Stimulated activated CD8-positive, alpha-beta memory T cell treated with anti-CD3 and anti-CD28 coated beads, Interleukin-2, amount 100 ng/mL, for 48 hours (primary cell): ENCODE data around the gene NCAM2.
"Not testable (repeated sequence)": the region's sequence is repeated elsewhere in the genome, so short reads cannot be mapped to it uniquely, and the experiment has no call there.

Experiments
- DNase-seq, 2 donors: peaks; one replicate each; pipeline ENCODE4 v3.0.0-alpha.2; 2020; ENCODE audit warnings: low read depth in 2 of 2

The NCAM2 gene

DNA sequence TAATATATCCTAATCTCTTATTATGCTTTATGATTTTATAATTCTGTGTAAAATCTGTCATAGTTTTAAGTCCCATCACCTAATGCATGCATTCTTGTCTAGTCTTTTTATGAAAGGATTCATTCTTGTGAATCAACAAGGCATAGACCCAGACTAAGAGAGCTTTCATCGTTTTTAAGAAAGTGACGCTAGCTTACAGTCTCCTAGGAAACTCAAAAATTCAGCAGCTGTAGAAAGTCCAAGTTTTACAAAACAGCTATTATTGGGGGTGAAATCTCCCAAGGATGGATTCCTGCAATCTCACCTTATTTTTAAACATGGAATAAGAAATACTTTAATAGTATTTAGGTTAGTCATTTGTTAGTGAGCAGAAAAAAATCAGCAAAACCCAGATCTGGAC is 104.7 kb downstream of the NCAM2 start:
- DNase-seq: no peak

DNA sequence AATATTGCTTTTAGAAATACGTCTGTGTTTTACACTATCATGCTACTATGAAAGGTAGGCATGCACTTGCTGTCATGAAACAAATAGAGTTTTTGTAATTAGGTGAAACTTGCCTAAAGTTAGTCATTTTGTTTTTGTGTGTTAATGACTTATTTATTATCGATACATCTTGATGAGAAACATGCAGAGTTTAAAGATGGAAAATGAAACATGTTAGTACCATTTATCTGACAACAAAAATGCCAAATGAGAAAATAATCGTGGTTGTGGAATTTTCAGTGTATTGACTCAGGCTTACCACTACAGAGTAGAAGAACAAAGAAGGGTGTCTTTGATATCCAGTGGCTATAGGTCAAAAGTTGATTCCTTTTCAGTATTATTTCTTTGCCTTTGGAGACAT is 105.5 kb downstream of the NCAM2 start:
- no peak for DNase-seq

DNA sequence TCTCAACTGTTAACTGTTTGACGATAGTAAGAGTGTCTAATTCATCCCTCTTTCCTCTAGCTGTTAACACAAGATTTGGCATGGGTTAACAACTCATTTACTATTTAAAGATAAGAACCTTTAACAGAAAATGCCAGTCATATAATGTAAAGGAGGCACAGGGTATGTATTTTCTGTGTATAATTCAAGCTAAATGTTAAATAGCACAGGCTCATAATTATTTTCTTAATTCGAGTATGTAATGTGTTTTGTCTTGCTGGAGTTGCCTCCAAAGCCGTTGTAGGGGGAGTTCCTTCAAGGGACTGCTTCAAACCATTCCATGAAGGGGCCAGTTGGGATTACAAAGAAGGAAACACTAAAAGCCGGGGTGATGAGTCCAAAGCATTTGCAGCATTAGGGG is 111.5 kb downstream of the NCAM2 start:
- DNase-seq: no peak

DNA sequence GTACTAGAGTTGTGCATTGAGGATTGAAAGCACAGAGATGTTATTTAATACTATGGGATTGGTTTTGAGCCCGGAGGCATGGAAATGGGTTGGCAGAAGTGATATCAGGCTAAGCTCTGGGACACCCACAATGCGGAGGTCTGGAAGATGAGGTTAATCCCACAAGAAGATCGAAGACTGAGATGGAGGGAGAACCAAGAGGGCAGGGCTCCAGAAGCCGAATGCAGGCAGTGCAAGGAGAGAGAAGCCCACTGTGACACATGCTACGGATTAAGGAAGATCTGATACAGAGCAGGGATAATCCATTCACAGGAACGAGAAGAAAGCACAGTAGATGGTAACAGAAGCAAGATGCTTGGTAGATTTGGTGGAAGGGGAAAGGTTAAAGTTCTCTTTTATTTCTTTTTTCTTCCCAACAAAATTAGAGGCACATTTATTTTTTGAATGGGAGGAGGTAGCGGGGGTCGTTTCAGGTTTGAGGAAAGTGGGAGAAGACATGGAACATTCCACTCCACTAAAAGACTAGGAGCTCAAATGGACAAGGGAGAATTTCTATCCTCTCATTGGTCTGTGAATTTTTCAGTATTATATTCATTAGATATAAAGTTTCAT is 113.2 kb downstream of the NCAM2 start:
- DNase-seq: no peak

DNA sequence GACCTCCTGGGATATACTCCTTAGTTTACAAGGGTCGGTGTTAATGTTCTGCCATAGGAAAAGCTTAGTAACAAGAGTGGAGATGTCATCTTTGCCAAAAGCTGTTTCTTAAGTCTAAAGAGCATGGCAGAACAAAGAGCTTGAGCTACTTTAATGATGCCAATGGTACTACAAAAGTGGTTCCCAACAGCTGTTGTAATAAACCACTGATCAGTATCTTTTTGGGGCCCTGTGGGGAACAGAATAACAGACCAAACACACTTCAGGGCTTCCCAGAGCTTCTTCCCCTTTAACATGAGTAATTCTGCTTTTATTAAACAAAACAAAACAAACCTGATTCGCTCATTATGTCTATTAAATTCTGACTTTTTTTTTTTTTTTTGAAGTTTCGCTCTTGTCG is 116.3 kb downstream of the NCAM2 start:
- no peak for DNase-seq

DNA sequence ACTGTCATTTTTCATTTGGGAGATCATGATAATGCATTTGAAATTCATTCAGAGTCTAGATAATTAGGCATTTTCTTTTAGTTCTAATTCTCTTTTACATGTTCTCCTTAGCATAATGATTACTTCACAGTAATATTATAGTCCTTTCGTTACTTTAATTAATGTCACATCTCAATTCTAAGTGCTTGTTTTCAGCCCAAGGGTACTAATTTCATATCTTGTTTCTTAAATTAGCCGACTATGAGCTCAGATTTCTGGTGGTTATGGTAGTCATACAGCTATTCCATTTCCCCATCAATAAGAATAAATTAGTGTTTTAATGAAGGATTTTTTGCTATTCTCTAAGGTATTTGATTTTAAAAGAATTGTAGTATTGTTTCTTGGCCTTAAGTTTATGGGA is 120.9 kb downstream of the NCAM2 start:
- no peak for DNase-seq

DNA sequence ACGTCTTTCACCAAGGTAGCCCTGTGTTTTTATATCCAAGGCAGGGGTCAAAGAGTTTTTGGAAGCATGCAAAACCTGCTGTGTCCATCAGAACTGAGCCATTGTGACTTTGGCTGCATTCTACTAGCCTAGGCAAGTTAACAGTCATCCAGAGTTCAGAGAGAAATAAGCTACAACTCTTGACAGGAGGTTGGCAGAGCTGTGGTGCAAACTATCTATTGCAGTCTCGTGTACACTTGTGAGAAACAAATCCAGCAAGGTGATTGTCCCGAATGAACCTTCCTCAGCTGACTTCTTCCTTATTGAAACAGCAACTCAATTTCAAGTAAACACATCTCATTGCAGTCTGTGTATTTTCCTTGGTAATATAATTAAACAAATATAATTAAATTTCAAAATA is 124.5 kb downstream of the NCAM2 start:
- DNase-seq: no peak

DNA sequence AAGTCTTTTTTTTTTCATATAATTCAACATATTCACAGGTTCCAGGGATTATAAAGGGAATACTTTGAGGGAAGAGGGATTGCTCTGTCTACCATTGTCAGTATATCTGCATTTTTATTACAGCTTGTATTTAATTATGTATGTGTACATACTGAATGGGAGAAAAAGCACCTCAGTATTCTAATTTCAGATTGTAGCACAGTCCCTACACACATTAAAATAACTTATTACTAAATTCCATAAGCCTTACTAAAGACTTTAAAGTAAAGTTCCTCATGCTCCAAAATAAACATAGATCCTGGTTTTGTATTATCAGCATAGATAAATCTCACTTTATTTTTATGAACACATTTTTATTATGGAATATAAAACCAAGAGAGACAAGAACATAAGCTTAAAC is 134.2 kb downstream of the NCAM2 start:
- DNase-seq: no peak

DNA sequence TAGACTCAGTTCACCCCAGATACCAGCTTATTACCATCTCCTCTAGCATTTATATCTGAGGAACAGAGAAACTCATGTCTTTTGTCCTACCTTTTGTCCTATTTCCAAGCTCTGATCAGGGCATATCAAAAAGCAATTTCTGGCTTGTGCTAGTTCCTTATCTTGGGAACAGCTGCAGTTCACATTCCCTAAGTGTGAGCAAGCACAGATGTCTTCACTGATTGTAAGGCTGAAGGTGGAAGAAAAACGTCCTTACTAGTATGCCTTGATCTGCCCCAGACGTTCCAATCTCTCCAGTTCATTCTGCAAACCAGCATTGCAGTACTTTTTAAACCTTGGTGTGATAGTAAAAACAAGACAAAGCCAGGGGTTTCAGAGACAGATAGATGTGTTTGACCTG is 139.8 kb downstream of the NCAM2 start:
- no peak for DNase-seq

DNA sequence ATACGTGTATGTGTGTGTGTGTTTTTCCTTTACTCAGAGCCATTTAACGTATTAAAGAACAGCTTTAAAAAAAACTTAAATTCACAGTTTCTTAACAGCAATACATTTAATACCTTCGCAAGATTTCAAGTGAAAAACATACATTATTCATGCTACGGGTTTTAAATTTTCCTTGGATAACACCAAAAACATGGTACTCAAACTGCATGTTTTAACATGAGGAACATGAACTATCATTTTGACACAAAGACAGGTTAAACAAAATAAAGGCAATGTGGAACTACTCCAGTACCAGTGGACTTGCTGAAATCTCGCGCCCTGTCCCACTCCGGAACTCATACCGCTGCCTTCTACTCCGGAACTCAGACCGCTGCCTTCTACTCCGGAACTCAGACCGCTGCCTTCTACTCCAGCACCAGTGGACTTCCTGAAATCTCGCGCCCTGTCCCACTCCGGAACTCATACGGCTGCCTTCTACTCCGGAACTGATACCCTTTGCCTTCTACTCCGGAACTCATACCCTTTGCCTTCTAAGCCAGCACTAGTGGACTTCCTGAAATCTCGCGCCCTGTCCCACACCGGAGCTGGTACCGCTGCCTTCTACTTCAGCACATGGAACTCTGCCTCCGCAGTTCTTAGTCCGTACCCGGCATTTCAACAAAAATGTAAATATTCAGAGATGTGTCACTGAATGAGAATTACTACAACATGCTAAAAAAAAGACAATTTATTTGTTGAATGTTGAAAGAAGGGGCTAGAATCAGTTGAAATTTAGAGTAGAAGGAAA is 148.6 kb downstream of the NCAM2 start:
- DNase-seq: no peak

DNA sequence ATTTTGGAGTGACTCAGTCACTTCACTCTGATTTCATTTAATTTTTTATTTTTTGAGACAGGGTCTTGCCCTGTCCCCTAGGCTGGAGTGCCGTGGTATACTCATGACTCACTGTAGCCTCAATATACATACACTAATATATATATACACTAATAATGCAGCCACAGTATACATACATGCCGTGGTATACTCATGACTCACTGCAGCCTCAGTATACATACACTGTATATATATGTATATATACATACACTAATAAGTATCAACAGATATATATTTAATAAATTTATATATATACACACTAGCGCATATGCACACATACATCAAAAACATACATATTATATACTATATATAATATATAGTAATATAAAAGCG is 149.2 kb downstream of the NCAM2 start:
- DNase-seq: no peak

DNA sequence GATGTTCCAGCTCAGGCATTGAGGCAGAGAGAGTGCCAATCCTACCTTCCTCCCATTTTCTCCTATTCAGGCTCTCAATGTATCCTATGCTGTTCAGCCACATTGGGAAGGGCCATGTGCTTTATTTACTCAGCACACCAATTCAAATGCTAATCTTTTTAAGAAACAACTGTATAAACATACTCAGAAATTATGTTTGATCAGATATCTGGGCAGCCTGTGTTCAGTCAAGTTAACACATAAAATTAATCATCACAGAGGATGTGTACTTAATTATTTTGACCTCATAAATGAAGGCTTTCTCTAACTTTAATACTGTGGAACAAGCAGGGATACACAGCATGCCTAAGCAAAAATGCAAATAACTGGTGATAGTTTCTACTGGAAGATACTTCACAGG is 149.8 kb downstream of the NCAM2 start:
- no peak for DNase-seq

DNA sequence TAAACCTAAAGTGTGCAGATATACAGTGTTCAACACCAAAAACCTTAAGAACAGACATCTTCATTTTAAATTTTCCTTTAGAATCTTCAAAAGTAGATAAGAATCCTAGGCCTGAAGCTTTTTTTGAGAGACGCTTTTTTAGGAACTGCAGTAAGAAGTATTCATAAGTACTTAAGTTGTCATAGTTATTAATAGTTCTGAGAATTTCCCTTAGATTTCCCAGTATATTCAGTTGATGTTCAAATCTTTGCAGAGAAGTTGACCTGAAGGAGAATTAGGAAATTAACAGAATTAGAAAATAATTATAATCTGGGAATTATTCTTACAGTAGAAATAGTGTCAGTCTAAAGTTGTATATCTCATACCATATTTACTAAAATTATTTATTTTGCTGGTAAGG is 150.3 kb downstream of the NCAM2 start:
- no peak for DNase-seq

DNA sequence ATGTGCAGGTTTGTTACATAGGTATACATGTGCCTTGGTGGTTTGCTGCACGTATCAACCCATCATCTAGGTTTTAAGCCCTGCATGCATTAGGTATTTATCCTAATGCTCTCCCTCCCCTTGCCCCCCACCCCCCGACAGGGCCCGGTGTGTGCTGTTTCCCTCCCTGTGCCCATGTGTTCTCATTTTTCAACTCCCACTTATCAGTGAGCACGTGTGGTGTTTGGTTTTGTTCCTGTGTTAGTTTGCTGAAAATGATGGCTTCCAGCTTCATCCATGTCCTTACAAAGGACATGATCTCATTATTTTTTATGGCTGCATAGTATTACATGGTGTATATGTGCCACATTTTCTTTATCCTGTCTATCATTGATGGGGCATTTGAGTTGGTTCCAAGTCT is 151.2 kb downstream of the NCAM2 start:
- not testable (repeated sequence) for DNase-seq

DNA sequence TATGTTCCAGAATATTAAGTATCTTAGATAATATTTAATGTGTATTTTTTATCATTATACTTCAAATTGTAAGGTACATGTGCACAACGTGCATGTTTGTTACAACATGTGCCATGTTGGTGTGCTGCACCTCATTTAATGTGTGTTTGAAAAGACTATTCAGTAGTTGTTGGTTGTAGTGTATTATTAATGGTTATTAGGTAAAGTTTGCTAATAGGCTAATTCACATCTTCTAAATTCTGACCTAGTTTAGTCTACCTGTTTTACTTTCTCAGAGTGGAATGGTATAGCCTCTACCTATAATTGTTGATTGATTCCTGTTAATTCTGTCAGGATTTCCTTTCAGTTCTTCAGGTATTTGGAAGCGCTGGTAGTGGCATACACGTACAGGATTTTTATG is 153.0 kb downstream of the NCAM2 start:
- no peak for DNase-seq

DNA sequence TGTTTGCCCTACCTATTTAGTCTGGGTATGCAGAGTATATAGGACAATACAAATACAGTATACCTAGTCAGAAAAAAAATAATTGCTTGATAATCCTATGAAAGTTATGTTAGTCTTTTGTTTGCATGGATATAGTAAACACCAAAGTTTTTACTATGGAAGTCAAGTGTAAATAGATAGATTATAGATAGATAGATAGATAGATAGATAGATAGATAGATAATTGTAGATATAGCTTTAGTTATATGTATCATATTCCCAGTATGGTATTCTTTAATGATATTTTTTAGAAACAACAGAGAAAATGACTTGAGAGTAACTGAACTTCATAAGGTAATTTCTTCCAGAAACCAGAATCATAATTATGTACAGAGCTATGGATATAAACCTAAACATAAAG is 158.2 kb downstream of the NCAM2 start:
- DNase-seq: no peak

DNA sequence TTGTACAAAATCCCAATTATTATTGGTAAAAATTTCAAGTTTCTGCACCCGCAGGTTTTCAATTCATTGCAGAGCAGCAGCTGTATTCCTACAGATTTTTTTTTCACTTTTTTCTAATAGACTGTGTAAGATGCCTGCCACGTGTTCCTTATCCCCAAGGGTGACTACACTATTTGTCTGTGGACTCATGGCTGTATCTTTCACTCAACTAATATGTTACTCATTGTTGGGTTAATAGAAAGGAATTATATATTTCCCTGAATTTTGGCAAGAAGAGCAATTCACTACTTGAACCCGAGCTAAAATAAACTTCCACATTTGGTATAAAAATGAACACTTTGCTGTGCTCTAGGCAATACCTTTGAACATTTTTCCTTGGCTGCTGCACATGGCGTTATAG is 158.7 kb downstream of the NCAM2 start:
- no peak for DNase-seq

DNA sequence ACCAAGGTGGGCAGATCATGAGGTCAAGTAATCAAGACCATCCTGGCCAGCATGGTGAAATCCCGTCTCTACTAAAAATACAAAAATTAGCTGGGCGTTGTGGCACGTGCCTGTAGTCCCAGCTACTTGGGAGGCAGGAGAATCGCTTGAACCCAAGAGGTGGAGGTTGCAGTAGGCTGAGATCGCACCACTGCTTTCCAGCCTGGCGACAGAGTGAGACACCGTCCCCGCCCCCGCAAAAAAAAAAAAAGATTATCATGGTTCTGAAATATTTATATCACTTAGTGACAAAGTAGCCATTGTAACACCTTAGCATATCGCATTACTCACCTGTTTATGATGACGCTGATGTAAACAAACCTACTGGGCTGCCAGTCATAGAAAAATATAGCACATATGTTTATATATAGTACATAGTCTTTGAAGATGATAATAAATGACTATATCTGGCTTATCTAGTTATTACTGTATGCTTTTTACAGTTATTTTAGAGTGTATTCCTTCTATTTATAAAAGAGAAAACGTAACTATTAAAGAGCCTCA is 160.2 kb downstream of the NCAM2 start:
- DNase-seq: no peak

DNA sequence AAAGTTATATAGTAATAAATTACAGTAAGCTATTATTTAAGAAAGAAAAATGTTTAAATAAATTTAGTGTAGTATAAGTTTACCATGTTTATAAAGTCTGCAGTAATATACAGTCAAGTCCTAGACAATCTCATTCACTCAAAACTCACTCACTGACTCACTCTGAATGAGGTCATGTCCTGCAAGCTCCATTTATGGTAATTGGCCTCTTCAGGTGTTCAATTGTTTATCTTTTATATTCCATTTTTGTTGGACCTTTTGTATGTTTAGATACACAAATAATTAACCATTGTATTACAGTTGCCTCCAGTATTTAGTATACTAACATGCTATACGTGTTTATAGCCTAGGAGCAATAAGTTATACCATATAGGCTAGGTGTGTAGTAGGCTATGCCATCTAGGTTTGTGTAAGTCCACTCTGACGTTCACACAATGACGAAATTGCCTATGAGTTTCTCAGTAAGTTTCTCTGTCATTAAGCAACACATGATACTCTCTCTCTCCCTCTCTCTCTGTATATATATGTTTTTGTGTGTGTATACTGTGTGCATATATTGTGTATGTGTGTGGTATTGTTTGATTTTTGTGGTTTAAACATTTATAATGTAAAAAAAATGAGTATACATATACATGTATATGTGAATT is 161.2 kb downstream of the NCAM2 start:
- DNase-seq: no peak

DNA sequence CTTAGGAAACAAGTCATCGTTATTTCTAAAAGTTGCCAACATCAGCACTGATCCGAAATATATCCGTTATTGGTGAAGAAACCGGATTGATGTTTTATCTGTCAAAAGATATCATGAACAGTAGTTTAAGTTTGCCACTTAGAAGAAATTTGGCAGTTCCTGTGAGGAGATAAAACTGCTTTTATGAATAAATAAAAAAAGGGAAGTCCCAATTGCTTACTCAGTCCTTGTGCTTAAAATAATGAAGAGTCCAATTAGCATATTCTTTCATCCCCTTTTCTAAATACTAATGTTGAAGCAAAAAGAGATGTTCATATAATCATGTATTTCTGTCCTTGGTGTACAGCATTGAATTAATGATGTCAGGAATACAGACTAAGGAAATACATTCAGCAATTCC is 164.6 kb downstream of the NCAM2 start:
- DNase-seq: no peak

DNA sequence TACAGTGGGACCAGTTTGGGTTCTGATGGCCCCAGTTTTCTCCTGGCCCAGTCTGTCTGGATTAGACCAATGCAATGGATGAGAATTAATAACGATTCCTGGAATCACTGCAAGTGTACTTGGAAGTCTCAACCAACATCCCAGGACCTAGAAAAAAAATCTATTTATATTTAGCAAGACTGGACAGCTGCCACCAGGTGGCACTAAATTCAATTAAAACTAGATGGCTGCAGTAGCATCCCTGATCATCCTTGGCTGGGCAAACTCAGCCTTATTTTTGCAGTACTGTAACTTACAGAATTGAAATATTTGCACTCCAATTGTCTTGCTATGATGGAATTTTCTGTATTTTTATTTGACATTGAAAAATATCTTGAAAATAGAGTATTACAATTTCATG is 165.7 kb downstream of the NCAM2 start:
- DNase-seq: no peak

DNA sequence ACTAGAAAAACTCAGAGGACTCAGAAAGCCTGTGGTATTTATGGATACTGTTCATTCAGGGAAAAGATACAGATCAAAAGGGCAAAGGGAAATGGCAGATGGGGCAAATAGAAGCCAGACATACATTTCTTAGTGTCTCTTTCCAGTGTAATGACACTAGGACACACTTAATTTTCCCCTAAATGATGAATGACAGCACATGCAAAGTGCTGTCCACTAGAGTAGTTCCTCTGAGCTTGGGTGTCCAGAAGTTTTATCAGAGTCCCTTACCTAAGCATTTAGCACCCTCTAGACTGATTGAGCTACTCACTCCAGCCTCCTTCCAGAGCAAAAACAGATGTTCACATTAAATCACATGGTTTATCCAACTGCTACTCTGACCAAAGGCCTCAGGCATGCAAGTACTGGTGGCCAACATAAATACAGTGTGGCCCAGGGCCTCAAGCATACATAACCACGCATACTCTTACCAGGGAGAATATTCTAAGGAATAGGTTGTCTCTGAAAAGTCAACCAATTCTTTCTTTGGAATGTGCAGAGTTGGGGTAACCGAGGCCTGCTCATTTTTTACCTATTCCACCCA is 166.9 kb downstream of the NCAM2 start:
- no peak for DNase-seq

DNA sequence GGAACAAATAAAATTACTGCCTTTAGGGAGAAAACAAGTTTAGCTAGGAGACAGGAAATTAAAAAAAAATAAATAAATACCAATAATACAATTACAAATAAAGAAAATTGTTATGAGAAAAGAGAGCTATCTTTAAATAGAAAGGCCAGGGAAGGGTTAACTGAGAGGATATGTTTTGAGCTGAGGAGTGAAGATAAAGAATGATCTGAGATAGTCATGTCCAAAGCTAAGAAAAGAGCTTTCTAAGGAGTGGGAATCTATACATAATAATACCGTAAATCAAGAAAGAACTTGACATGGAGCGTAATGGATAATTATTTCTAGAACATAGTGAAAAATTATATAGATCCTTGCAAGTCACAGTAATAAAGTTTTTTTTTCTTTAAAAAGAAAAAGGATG is 176.5 kb downstream of the NCAM2 start:
- no peak for DNase-seq
